ENCODE results near the gene OVCA2.

DNA sequence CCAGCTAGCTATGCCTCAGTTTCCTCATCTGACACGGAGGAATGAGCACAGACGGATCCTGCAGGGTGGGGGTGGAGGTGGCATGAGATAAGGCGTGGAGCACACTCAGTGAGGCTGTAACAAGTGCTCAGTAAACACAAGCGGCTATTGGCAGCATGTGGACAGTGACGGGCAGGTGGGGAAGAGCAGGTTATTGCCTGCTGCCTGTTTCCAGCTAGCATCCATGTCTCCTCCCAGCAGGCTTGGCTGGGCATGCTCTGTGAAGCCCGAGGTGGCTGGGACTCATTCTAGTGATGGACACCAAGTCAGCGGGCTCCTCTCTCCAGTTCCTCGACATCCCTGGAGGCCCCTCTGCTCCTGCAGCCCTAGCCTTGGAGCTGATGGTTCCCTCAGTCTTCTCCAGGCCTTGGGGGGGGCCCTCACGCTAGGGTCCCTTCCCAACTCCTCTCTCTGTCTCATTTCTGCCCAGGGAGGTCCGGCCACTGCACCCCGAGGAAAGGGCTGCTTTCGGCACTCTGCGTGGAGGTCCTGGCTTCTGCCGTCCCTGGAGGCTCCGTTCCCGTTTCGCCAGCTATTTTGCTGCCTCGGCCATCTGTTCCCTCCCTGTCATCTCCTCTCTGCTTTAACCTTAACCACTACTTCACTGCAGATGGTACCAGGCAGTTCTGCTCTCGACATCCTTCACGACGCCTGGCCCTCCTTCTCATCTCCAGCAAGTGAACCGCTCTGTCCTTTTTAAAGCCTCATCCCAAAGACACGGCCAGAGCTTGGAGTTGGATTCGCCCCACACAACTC, 22.9 kb upstream of the OVCA2 start:
- TF ChIP-seq EP300 (IDR thresholded peaks at IDR 0.05), result no peak
- TF ChIP-seq, protein P1, sequence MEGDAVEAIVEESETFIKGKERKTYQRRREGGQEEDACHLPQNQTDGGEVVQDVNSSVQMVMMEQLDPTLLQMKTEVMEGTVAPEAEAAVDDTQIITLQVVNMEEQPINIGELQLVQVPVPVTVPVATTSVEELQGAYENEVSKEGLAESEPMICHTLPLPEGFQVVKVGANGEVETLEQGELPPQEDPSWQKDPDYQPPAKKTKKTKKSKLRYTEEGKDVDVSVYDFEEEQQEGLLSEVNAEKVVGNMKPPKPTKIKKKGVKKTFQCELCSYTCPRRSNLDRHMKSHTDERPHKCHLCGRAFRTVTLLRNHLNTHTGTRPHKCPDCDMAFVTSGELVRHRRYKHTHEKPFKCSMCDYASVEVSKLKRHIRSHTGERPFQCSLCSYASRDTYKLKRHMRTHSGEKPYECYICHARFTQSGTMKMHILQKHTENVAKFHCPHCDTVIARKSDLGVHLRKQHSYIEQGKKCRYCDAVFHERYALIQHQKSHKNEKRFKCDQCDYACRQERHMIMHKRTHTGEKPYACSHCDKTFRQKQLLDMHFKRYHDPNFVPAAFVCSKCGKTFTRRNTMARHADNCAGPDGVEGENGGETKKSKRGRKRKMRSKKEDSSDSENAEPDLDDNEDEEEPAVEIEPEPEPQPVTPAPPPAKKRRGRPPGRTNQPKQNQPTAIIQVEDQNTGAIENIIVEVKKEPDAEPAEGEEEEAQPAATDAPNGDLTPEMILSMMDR (IDR thresholded peaks at IDR 0.05), result no peak
- no peak for TF ChIP-seq POLR2AphosphoS5 (IDR thresholded peaks at IDR 0.05)

Data from upper lobe of left lung (tissue), 4 donors.